Heart left ventricle (tissue), 13 donors: ENCODE results near the gene DAAM1.

ENCODE experiments used
- POLR2A ChIP-seq, 2 donors: fragments of 450-650 bp; IDR thresholded peaks; one replicate each; pipeline ENCODE4 v1.6.1; 2017; ENCODE audit warnings: antibody characterized with exemption in 2 of 2, mild to moderate bottlenecking in 2 of 2, moderate library complexity in 2 of 2
- TF ChIP-seq, protein P1 (sequence below), 12 donors: fragments of 200-600 bp; sonication (generic) in 4 of 12; IDR thresholded peaks; one replicate each; pipeline versions ENCODE4 v1.5.0 to v1.8.0; 2018 to 2022; ENCODE audit warnings: antibody characterized with exemption in 12 of 12, mild to moderate bottlenecking in 5 of 12
- donor health status: ischemic (EF 13 %, LVEDD 7.1; RV severe dilation, severe dysfunction).
- donor health status: DM: no; HTN: yes; CAD: no.
- donor health status: DM: no; HTN: no; CAD: no.
- donor health status: ischemic (EF 25% LVEDD 6.9; RV normal size, moderate dysfunction).
- donor health status: ischemic (EF 25% LVEDD 5.7; RV mildly dilated, moderate dysfunction).
- donor health status: ischemic (EF 35%, LVEDD 5.7; RV mildly dilated, moderate dysfunction).
- donor health status: nonischemic (EF 11% LVEDD 7.7; RV severe dilation, severe dysfunction).
- donor health status: DM: yes; HTN: yes; CAD: no.
- donor health status: PGD.
- donor health status: ischemic (EF 29% LVEDD 5.4; RV normal size, mild dysfunction).
- donor health status: nonischemic (EF 23%, LVEDD 6.1; RV moderate dilation, normal function).

DNA sequence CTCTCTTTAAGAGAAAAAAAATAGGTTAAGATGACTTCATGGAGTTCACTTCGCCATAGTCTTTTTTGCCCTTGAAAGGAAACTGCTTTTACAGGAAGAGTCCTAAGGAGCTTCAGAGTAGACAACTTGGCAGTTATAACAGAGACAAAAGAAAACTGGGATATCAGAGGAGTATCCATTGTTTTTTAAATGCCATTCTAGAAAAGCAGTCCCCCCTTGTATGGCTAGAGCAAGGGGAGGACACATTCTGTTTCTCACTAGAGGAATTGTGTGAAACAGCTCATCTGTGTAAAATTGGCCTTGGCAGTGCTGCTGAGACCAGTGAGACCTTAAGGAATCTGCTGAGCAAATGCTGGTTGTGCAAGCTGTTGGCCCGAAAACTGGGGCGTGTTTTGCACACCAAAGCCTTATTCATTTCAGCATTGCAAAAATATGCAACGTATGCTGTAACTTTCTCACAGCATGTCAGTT lies 148.7 kb downstream of the DAAM1 start:
- TF ChIP-seq, protein P1, sequence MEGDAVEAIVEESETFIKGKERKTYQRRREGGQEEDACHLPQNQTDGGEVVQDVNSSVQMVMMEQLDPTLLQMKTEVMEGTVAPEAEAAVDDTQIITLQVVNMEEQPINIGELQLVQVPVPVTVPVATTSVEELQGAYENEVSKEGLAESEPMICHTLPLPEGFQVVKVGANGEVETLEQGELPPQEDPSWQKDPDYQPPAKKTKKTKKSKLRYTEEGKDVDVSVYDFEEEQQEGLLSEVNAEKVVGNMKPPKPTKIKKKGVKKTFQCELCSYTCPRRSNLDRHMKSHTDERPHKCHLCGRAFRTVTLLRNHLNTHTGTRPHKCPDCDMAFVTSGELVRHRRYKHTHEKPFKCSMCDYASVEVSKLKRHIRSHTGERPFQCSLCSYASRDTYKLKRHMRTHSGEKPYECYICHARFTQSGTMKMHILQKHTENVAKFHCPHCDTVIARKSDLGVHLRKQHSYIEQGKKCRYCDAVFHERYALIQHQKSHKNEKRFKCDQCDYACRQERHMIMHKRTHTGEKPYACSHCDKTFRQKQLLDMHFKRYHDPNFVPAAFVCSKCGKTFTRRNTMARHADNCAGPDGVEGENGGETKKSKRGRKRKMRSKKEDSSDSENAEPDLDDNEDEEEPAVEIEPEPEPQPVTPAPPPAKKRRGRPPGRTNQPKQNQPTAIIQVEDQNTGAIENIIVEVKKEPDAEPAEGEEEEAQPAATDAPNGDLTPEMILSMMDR (IDR thresholded peaks at IDR 0.05) = no peak
- no peak for TF ChIP-seq POLR2A (IDR thresholded peaks at IDR 0.05)
